NCI-H187 treated with DMSO at 0.1 percent for 48 hours (cell line): ENCODE results near the gene AFF3.
"Not testable (repeated sequence)": the region's sequence is repeated elsewhere in the genome, so short reads cannot be mapped to it uniquely, and the experiment has no call there.

ENCODE experiments used
- DNase-seq: peaks from one replicate; lab custom pipeline; 2025; lab: John Stamatoyannopoulos, UW

The AFF3 gene

GRCh38 chr2:99747842-99748241, 394.5 kb downstream of the AFF3 start:
- no peak for DNase-seq

- no peak for DNase-seq
Observed at GRCh38 chr2:99743146-99743545, 399.2 kb downstream of the AFF3 start.

- no peak for DNase-seq
Observed at GRCh38 chr2:99737537-99737936, 404.9 kb downstream of the AFF3 start.

- DNase-seq: no peak
Observed at GRCh38 chr2:99735753-99736152, 406.6 kb downstream of the AFF3 start.

- DNase-seq: not testable (repeated sequence)
Observed at GRCh38 chr2:99735314-99735713, 407.1 kb downstream of the AFF3 start.

- no peak for DNase-seq
Observed at GRCh38 chr2:99734236-99734635, 408.2 kb downstream of the AFF3 start.

- no peak for DNase-seq
Observed at GRCh38 chr2:99729104-99730025, 413.0 kb downstream of the AFF3 start.

- no peak for DNase-seq
Observed at GRCh38 chr2:99728166-99728565, 414.2 kb downstream of the AFF3 start.

- DNase-seq: no peak
Observed at GRCh38 chr2:99727199-99727598, 415.2 kb downstream of the AFF3 start.

- no peak for DNase-seq
Observed at GRCh38 chr2:99726691-99727090, 415.7 kb downstream of the AFF3 start.

GRCh38 chr2:99725820-99726219, 416.6 kb downstream of the AFF3 start:
- DNase-seq: no peak

GRCh38 chr2:99722476-99722875, 419.9 kb downstream of the AFF3 start:
- no peak for DNase-seq

- no peak for DNase-seq
Observed at GRCh38 chr2:99719102-99719501, 423.3 kb downstream of the AFF3 start.

- no peak for DNase-seq
Observed at GRCh38 chr2:99715956-99716355, 426.4 kb downstream of the AFF3 start.

- no peak for DNase-seq
Observed at GRCh38 chr2:99714349-99714748, 428.0 kb downstream of the AFF3 start.

GRCh38 chr2:99711144-99711543, 431.2 kb downstream of the AFF3 start:
- DNase-seq: no peak

- no peak for DNase-seq
Observed at GRCh38 chr2:99710721-99711120, 431.7 kb downstream of the AFF3 start.

GRCh38 chr2:99709229-99709628, 433.2 kb downstream of the AFF3 start:
- no peak for DNase-seq

- DNase-seq: no peak
Observed at GRCh38 chr2:99708231-99708630, 434.2 kb downstream of the AFF3 start.

- DNase-seq: no peak
Observed at GRCh38 chr2:99707592-99707991, 434.8 kb downstream of the AFF3 start.

GRCh38 chr2:99706735-99707134, 435.7 kb downstream of the AFF3 start:
- DNase-seq: no peak

- no peak for DNase-seq
Observed at GRCh38 chr2:99701503-99701902, 440.9 kb downstream of the AFF3 start.

GRCh38 chr2:99700482-99701398, 441.6 kb downstream of the AFF3 start:
- DNase-seq: no peak
